Liver (tissue), 9 donors: ENCODE results near the gene SLC5A6. TPM values are rescaled to one million over a fixed set of nuclear protein-coding genes. Genes with fewer than 3 reads are reported as not detected.
"Not testable (repeated sequence)": the region's sequence is repeated elsewhere in the genome, so short reads cannot be mapped to it uniquely, and the experiment has no call there.

Source experiments
- DNase-seq: peaks from one replicate; pipeline ENCODE4 v3.0.0-alpha.2; 2017; ENCODE audit warnings: low spot score
- H3K27ac ChIP-seq, 2 donors: one replicate each; pipeline ENCODE4 v1.7.0; 2013; ENCODE audit warnings: inconsistent platforms in 2 of 2, low read length in 2 of 2, control low read depth in 1 of 2, low read depth in 1 of 2, mild to moderate bottlenecking in 1 of 2
- H3K27me3 ChIP-seq, 4 donors: one replicate each; pipeline versions ENCODE4 v1.6.1 to v1.7.0; 2013; ENCODE audit warnings: low read length in 3 of 4, inconsistent platforms in 1 of 4, mild to moderate bottlenecking in 1 of 4, moderate library complexity in 1 of 4; ENCODE audit not compliant: control insufficient read depth in 4 of 4, insufficient read depth in 4 of 4
- H3K36me3 ChIP-seq, 4 donors: one replicate each; pipeline versions ENCODE4 v1.6.1 to v1.7.0; 2013; ENCODE audit warnings: low read length in 3 of 4, mild to moderate bottlenecking in 3 of 4, low read depth in 1 of 4, moderate library complexity in 1 of 4; ENCODE audit not compliant: control insufficient read depth in 4 of 4, insufficient read depth in 3 of 4
- H3K4me1 ChIP-seq, 4 donors: one replicate each; pipeline versions ENCODE4 v1.6.1 to v1.7.0; 2013; ENCODE audit warnings: low read length in 3 of 4, mild to moderate bottlenecking in 3 of 4, moderate library complexity in 1 of 4; ENCODE audit not compliant: control insufficient read depth in 4 of 4, insufficient read depth in 4 of 4
- H3K4me3 ChIP-seq, 3 donors: one replicate each; pipeline versions ENCODE4 v1.6.1 to v1.7.0; 2013; ENCODE audit warnings: low read length in 3 of 3, control low read depth in 1 of 3, low read depth in 1 of 3, mild to moderate bottlenecking in 1 of 3
- H3K9ac ChIP-seq, 2 donors: one replicate each; pipeline ENCODE4 v1.7.0; 2013; ENCODE audit warnings: low read length in 2 of 2, mild to moderate bottlenecking in 2 of 2, moderate library complexity in 2 of 2, control low read depth in 1 of 2, low read depth in 1 of 2
- H3K9me3 ChIP-seq, 4 donors: one replicate each; pipeline versions ENCODE4 v1.6.1 to v1.7.0; 2013; ENCODE audit warnings: low read length in 3 of 4; ENCODE audit not compliant: control insufficient read depth in 4 of 4
- EGR1 ChIP-seq, 2 donors: IDR thresholded peaks; 2 replicates each; pipeline ENCODE4 v1.6.1; 2016 to 2018; ENCODE audit warnings: antibody characterized with exemption in 2 of 2, low read depth in 2 of 2
- FOXA2 ChIP-seq: IDR thresholded peaks from 2 replicates; pipeline ENCODE4 v1.6.1; 2016; ENCODE audit warnings: antibody characterized with exemption
- GABPA ChIP-seq, 2 donors: IDR thresholded peaks in 1 of 2; conservative IDR thresholded peaks in 1 of 2; 2 replicates each; pipeline ENCODE4 v1.6.1; 2016; ENCODE audit warnings: antibody characterized with exemption in 2 of 2, mild to moderate bottlenecking in 1 of 2, moderate library complexity in 1 of 2
- HNF4A ChIP-seq, 2 donors: conservative IDR thresholded peaks; 2 replicates each; pipeline ENCODE4 v1.6.1; 2016; ENCODE audit warnings: antibody characterized with exemption in 2 of 2, mild to moderate bottlenecking in 2 of 2
- HNF4G ChIP-seq: IDR thresholded peaks from 2 replicates; pipeline ENCODE4 v1.6.1; 2016; ENCODE audit warnings: antibody characterized with exemption
- JUND ChIP-seq, 2 donors: IDR thresholded peaks; 2 replicates each; pipeline ENCODE4 v1.6.1; 2016; ENCODE audit warnings: antibody characterized with exemption in 2 of 2
- NR2F2 ChIP-seq: IDR thresholded peaks from 2 replicates; pipeline ENCODE4 v1.6.1; 2016; ENCODE audit warnings: antibody characterized with exemption
- RXRA ChIP-seq, 2 donors: IDR thresholded peaks; 2 replicates each; pipeline ENCODE4 v1.6.1; 2017 to 2018; ENCODE audit warnings: antibody characterized with exemption in 2 of 2, mild to moderate bottlenecking in 1 of 2
- SP1 ChIP-seq: IDR thresholded peaks from 2 replicates; pipeline ENCODE4 v1.6.1; 2018; ENCODE audit warnings: antibody characterized with exemption, mild to moderate bottlenecking
- TAF1 ChIP-seq: conservative IDR thresholded peaks from 2 replicates; pipeline ENCODE4 v1.6.1; 2016; ENCODE audit warnings: antibody characterized with exemption, mild to moderate bottlenecking
- YY1 ChIP-seq: IDR thresholded peaks from 2 replicates; pipeline ENCODE4 v1.6.1; 2016; ENCODE audit warnings: antibody characterized with exemption, mild to moderate bottlenecking
- WGBS: extraction: QIAGEN DNeasy Blood & Tissue Kit; methylation state at CpG from one replicate; pipeline ENCODE4 v1.1.7; 2013; 5-methylcytosine and 5-hydroxymethylcytosine counted together
- polyA plus RNA-seq, 2 donors: library from polyadenylated mRNA; stranded (reverse) in 1 of 2; unstranded in 1 of 2; fragments of 200-250 nt in 1 of 2; fragments of >200 nt in 1 of 2; fragmentation: Nextera tagmentation in 1 of 2; extraction: Ambion mirVana in 1 of 2; gene quantifications; one replicate each; pipeline versions ENCODE4 v1.2.1 to v1.2.3, GENCODE V29; 2013 to 2015
- total RNA-seq, 2 donors: library from RNA; depleted of rRNA; stranded (reverse); fragments of >200 nt; gene quantifications; one replicate each; pipeline ENCODE4 v1.2.3, GENCODE V29; 2014
- TF ChIP-seq, protein P1 (sequence below): IDR thresholded peaks from 2 replicates; pipeline ENCODE4 v1.6.1; 2016; ENCODE audit warnings: antibody characterized with exemption, mild to moderate bottlenecking
- TF ChIP-seq, protein P2 (sequence below): IDR thresholded peaks from 2 replicates; pipeline ENCODE4 v1.6.1; 2016; ENCODE audit warnings: antibody characterized with exemption
- TF ChIP-seq, protein P3 (sequence below): IDR thresholded peaks from 2 replicates; pipeline ENCODE4 v1.6.1; 2016; ENCODE audit warnings: antibody characterized with exemption
- TF ChIP-seq, protein P4 (sequence below): IDR thresholded peaks from 2 replicates; pipeline ENCODE4 v1.6.1; 2016; ENCODE audit warnings: antibody characterized with exemption
- TF ChIP-seq, protein P5 (sequence below): fragments of 150-350 bp; IDR thresholded peaks from 2 replicates; pipeline ENCODE4 v1.5.1; 2017; ENCODE audit warnings: improper control_type of control experiment, low read depth, low read length; ENCODE audit not compliant: missing input control
- donor health status: healthy.
- donor health status: healthy.
- donor health status: healthy.
- donor health status: healthy.
- donor health status: healthy.

The SLC5A6 gene
- total and polyA plus RNA-seq, 4 donors, result 12.5 to 217 (median 73.0) TPM

DNA sequence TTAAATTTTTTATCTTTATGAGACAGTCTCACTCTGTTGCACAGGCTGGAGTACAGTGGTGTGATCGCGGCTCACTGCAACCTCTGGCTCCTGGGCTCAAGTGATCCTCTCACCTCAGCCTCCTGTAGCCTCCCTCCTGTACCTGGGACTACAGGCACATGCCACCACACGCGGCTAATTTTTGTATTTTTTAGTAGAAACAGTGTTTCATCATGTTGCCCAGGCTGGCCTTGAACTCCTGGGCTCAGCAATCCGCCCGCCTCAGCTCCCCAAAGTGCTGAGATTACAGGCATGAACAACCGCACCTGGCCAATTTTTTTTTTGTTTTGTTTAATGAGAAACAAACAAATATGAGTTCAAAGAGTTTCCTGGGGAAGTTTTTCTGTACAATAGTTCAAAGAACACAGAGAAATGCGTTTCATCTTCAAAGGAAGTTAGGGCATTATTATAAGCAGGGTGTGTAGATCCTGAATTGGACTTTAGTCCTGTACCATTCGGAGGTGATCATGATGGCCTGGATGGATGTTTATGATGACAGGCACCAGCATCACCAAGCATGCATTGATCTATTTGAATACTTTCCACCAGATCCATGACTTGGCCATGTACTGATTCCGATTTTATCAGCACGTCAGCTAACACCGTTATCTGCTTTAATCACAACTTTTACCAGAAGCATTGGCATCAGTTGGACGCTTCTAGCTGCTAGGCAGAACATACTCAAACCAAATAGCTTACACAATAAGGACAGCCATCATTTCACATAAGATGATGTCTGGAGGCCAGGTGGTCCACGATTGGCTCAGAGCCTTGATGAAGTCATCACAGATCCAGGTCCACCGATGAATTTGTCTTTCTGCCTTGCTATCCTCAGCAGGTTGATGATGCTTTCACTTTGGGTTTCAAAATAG is 34.4 kb downstream of the SLC5A6 start (continued):
- TF ChIP-seq, protein P1, sequence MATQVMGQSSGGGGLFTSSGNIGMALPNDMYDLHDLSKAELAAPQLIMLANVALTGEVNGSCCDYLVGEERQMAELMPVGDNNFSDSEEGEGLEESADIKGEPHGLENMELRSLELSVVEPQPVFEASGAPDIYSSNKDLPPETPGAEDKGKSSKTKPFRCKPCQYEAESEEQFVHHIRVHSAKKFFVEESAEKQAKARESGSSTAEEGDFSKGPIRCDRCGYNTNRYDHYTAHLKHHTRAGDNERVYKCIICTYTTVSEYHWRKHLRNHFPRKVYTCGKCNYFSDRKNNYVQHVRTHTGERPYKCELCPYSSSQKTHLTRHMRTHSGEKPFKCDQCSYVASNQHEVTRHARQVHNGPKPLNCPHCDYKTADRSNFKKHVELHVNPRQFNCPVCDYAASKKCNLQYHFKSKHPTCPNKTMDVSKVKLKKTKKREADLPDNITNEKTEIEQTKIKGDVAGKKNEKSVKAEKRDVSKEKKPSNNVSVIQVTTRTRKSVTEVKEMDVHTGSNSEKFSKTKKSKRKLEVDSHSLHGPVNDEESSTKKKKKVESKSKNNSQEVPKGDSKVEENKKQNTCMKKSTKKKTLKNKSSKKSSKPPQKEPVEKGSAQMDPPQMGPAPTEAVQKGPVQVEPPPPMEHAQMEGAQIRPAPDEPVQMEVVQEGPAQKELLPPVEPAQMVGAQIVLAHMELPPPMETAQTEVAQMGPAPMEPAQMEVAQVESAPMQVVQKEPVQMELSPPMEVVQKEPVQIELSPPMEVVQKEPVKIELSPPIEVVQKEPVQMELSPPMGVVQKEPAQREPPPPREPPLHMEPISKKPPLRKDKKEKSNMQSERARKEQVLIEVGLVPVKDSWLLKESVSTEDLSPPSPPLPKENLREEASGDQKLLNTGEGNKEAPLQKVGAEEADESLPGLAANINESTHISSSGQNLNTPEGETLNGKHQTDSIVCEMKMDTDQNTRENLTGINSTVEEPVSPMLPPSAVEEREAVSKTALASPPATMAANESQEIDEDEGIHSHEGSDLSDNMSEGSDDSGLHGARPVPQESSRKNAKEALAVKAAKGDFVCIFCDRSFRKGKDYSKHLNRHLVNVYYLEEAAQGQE, result peak; percentile 18
- TF ChIP-seq, protein P2, sequence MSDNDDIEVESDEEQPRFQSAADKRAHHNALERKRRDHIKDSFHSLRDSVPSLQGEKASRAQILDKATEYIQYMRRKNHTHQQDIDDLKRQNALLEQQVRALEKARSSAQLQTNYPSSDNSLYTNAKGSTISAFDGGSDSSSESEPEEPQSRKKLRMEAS, result peak; percentile 72
- TF ChIP-seq YY1, result peak; percentile 90

DNA sequence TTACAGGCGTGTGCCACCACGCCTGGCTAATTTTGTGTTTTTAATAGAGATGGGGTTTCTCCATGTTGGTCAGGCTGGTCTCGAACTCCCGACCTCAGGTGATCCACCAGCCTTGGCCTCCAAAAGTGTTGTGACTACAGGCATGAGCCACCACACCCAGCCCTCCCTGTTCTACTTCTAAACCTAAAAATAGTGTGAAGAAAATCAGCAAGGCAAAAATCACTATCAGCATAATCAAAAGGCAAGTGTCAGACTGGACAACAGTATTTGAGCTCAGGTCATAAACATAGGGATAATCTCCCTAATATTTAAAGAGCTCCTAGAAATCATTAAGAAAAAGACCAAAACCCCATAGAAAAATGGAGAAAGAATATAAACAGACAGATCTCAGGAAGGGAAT is 36.3 kb downstream of the SLC5A6 start:
- not testable (repeated sequence) for H3K27ac ChIP-seq

DNA sequence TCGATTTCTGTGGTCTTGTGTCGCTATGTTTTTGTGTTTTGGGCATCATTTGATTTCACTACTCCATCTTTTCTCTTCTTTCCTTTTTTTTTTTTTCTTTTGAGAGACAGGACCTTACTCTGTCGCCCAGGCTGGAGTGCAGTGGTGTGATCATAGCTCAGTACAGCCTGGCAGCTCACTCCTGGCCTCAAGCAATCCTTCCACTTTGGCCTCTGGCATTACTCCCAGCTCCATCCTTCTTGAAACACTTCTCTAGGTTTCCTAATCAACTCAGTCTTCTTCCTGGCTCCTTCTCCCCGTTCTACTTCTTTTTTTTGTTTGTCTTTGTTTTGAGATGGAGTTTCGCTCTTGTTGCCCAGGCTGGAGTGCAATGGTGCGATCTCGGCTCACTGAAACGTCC is 36.7 kb downstream of the SLC5A6 start:
- no peak for DNase-seq
- no peaks in the 10 kb centered on the region for H3K36me3 ChIP-seq
- no peak overlapping the region for H3K9ac ChIP-seq
- TF ChIP-seq, protein P3, sequence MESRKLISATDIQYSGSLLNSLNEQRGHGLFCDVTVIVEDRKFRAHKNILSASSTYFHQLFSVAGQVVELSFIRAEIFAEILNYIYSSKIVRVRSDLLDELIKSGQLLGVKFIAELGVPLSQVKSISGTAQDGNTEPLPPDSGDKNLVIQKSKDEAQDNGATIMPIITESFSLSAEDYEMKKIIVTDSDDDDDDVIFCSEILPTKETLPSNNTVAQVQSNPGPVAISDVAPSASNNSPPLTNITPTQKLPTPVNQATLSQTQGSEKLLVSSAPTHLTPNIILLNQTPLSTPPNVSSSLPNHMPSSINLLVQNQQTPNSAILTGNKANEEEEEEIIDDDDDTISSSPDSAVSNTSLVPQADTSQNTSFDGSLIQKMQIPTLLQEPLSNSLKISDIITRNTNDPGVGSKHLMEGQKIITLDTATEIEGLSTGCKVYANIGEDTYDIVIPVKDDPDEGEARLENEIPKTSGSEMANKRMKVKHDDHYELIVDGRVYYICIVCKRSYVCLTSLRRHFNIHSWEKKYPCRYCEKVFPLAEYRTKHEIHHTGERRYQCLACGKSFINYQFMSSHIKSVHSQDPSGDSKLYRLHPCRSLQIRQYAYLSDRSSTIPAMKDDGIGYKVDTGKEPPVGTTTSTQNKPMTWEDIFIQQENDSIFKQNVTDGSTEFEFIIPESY, result no peak
- TF ChIP-seq, protein P1, result no peak
- no peak for TF ChIP-seq EGR1 (IDR thresholded peaks at IDR 0.05; ENCODE audit: low read depth in 2 of 2)
- no peak for TF ChIP-seq JUND (IDR thresholded peaks at IDR 0.05)
- no peak for TF ChIP-seq FOXA2
- TF ChIP-seq, protein P4, sequence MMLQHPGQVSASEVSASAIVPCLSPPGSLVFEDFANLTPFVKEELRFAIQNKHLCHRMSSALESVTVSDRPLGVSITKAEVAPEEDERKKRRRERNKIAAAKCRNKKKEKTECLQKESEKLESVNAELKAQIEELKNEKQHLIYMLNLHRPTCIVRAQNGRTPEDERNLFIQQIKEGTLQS, result no peak
- TF ChIP-seq HNF4A (conservative IDR thresholded peaks at IDR 0.05), result no peak
- TF ChIP-seq SP1, result no peak
- no peak for TF ChIP-seq NR2F2
- no peak for TF ChIP-seq TAF1
- TF ChIP-seq, protein P5, sequence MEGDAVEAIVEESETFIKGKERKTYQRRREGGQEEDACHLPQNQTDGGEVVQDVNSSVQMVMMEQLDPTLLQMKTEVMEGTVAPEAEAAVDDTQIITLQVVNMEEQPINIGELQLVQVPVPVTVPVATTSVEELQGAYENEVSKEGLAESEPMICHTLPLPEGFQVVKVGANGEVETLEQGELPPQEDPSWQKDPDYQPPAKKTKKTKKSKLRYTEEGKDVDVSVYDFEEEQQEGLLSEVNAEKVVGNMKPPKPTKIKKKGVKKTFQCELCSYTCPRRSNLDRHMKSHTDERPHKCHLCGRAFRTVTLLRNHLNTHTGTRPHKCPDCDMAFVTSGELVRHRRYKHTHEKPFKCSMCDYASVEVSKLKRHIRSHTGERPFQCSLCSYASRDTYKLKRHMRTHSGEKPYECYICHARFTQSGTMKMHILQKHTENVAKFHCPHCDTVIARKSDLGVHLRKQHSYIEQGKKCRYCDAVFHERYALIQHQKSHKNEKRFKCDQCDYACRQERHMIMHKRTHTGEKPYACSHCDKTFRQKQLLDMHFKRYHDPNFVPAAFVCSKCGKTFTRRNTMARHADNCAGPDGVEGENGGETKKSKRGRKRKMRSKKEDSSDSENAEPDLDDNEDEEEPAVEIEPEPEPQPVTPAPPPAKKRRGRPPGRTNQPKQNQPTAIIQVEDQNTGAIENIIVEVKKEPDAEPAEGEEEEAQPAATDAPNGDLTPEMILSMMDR, result no peak
- no peak for TF ChIP-seq GABPA (IDR thresholded peaks at IDR 0.05 in 1 of 2, conservative IDR thresholded peaks at IDR 0.05 in 1 of 2)
- no peak for TF ChIP-seq RXRA (IDR thresholded peaks at IDR 0.05)
- no peak for TF ChIP-seq HNF4G
- no peak overlapping the region for H3K27ac ChIP-seq
- WGBS, result 80% methylated on average over 8 of the region's 8 CpGs
- no peaks in the 10 kb centered on the region for H3K27me3 ChIP-seq
- H3K4me3 ChIP-seq, result no peak overlapping the region
- peaks cover 3 to 24% (median 16%) of the 10 kb centered on the region in 4 donors for H3K4me1 ChIP-seq
- no peaks in the 10 kb centered on the region for H3K9me3 ChIP-seq

More for the DNA sequence above, 36.3 kb downstream of the SLC5A6 start:
- not testable (repeated sequence) for H3K36me3 ChIP-seq, H3K9me3 ChIP-seq, H3K9ac ChIP-seq, DNase-seq, H3K27me3 ChIP-seq, H3K4me3 ChIP-seq
- peaks cover 3 to 24% (median 14%) of the 10 kb centered on the region in 4 donors for H3K4me1 ChIP-seq
- 95% methylated on average over 4 of the region's 4 CpGs for WGBS
